DOHH2 (cell line): ENCODE data around the gene ANGEL1.

Experiments used
- H3F3A ChIP-seq: fragments of 200-600 bp; sonication (generic), shearing (Covaris generic); 2 replicates; pipeline ENCODE4 v1.6.0; 2016; ENCODE audit warnings: antibody characterized with exemption, mild to moderate bottlenecking; ENCODE audit not compliant: control insufficient read depth, insufficient read depth
- H3K27ac ChIP-seq: fragments of 200-600 bp; sonication (generic); 2 replicates; pipeline ENCODE4 v1.5.1; 2014; ENCODE audit warnings: low read depth, mild to moderate bottlenecking, low read length, moderate library complexity
- H3K27me3 ChIP-seq: fragments of 200-600 bp; sonication (generic); 2 replicates; pipeline ENCODE4 v1.6.1; 2014; ENCODE audit warnings: mild to moderate bottlenecking, low read length, mixed read lengths; ENCODE audit not compliant: control insufficient read depth
- H3K36me3 ChIP-seq: fragments of 200-600 bp; sonication (generic); 2 replicates; pipeline ENCODE4 v1.6.1; 2014; ENCODE audit warnings: mild to moderate bottlenecking, low read length, moderate library complexity, mixed read lengths; ENCODE audit not compliant: control insufficient read depth
- H3K4me1 ChIP-seq: fragments of 200-600 bp; sonication (generic); 2 replicates; pipeline ENCODE4 v1.6.1; 2014; ENCODE audit warnings: mild to moderate bottlenecking, low read length, mixed read lengths; ENCODE audit not compliant: control insufficient read depth
- H3K4me2 ChIP-seq: fragments of 200-600 bp; sonication (generic); 2 replicates; pipeline ENCODE4 v1.6.0; 2014; ENCODE audit warnings: mild to moderate bottlenecking, low read length, moderate library complexity
- H3K4me3 ChIP-seq: fragments of 200-600 bp; sonication (generic); 2 replicates; pipeline ENCODE4 v1.5.1; 2014; ENCODE audit warnings: mild to moderate bottlenecking, low read length, mixed read lengths
- H3K79me2 ChIP-seq: fragments of 200-600 bp; sonication (generic); 2 replicates; pipeline ENCODE4 v1.6.1; 2014; ENCODE audit warnings: mild to moderate bottlenecking, low read length, mixed read lengths; ENCODE audit not compliant: control insufficient read depth
- H3K9me2 ChIP-seq: fragments of 200-600 bp; sonication (generic); replicated peaks from 2 replicates; pipeline ENCODE4 v1.6.1; 2014; ENCODE audit warnings: mild to moderate bottlenecking, low read length, mixed read lengths; ENCODE audit not compliant: control insufficient read depth
- H3K9me3 ChIP-seq: fragments of 200-600 bp; sonication (generic); 2 replicates; pipeline ENCODE4 v1.6.1; 2014; ENCODE audit warnings: antibody characterized with exemption, low read length, mixed read lengths; ENCODE audit not compliant: control insufficient read depth, insufficient read depth
- H4K20me1 ChIP-seq: fragments of 200-600 bp; sonication (generic); 2 replicates; pipeline ENCODE4 v1.6.0; 2014; ENCODE audit warnings: low read depth, mild to moderate bottlenecking, antibody characterized with exemption, low read length, moderate library complexity; ENCODE audit not compliant: control insufficient read depth, insufficient read depth
- EZH2phosphoT487 ChIP-seq: fragments of 200-600 bp; sonication (generic); IDR thresholded peaks from 2 replicates; pipeline ENCODE4 v1.6.1; 2017; ENCODE audit warnings: borderline replicate concordance, mild to moderate bottlenecking, antibody characterized with exemption, low read length, moderate library complexity, mixed read lengths
- TF ChIP-seq, protein P1 (sequence below): fragments of 200-600 bp; sonication (generic); IDR thresholded peaks from one replicate; pipeline ENCODE4 v1.5.1; 2014; ENCODE audit warnings: antibody characterized with exemption, mild to moderate bottlenecking, low read depth, low read length; ENCODE audit not compliant: poor library complexity, severe bottlenecking

The ANGEL1 gene

DNA sequence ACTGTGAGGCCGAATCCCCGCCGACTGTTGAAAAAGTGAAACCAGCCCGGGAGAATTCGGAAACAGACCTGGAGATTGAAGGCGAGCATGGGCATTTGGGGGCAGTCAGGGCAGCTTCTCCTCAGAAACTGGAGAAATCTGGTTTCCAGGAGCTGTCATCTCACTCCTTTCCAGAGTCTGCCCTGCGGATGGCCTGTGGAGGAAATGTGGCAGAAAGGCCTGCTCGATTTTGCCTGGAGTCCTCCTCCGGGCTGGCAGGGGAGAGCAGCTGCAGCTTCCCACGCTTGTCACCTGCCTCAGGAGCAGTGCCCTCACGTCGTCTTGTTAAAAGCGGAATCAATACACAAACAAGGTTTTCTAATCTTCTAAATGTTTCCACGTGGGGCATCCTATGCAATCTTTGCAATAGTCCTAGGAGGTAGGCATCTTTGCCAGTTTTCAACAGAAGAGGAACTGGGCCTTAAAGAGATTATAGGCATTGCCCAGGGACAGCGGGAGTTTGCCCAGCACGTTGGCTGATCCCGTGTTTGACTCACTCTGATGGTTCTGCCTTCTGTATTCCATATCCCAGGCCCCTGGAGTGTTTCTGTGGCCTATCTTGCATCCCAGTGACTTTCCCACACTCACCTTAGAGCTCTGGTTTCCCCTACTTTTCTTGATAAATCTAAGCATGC lies 15.8 kb upstream of the ANGEL1 start:
- H3K4me2 ChIP-seq, result no peak overlapping the region
- H3K36me3 ChIP-seq, result no peaks in the 10 kb centered on the region
- no peak overlapping the region for H3K27ac ChIP-seq
- no peaks in the 10 kb centered on the region for H3K4me1 ChIP-seq
- no peaks in the 10 kb centered on the region for H3K79me2 ChIP-seq
- H4K20me1 ChIP-seq, result no peaks in the 10 kb centered on the region; the same call in 1 of the 2 replicates
- peaks cover 27% of the 10 kb centered on the region for H3K27me3 ChIP-seq
- no peaks in the 10 kb centered on the region for H3K9me3 ChIP-seq
- no peaks in the 10 kb centered on the region for H3F3A ChIP-seq
- TF ChIP-seq, protein P1, sequence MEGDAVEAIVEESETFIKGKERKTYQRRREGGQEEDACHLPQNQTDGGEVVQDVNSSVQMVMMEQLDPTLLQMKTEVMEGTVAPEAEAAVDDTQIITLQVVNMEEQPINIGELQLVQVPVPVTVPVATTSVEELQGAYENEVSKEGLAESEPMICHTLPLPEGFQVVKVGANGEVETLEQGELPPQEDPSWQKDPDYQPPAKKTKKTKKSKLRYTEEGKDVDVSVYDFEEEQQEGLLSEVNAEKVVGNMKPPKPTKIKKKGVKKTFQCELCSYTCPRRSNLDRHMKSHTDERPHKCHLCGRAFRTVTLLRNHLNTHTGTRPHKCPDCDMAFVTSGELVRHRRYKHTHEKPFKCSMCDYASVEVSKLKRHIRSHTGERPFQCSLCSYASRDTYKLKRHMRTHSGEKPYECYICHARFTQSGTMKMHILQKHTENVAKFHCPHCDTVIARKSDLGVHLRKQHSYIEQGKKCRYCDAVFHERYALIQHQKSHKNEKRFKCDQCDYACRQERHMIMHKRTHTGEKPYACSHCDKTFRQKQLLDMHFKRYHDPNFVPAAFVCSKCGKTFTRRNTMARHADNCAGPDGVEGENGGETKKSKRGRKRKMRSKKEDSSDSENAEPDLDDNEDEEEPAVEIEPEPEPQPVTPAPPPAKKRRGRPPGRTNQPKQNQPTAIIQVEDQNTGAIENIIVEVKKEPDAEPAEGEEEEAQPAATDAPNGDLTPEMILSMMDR, result no peak
- no peak for TF ChIP-seq EZH2phosphoT487
- no peak overlapping the region for H3K4me3 ChIP-seq
- no peaks in the 10 kb centered on the region for H3K9me2 ChIP-seq

DNA sequence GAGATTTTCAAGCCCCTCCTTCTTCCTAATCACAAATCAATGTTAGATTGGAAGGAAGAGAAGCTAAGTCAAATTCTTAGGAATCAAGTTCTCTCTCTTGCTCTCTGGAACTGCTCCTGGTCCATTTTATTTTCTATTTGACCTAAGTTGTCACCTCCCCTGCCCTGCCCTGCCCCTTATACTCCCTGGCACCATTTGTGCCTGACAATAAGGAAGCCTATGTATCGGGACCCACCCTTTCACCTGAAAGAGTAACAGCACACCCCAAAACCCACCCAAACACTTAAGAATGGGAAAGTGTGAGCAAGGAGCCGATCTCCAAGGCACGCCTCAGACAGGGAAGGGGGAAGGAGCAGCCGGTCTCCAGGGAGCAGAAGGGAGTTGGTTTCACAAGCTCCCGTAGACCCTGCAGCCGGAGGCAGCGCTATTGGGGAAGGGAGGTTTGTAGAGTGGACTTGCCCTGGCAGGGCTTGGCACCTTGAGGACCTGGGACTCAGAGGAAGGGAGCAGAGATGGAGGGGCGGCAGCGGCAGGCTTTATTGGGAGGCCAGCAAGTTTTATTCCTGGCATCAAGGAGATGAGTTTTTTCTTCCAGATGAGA lies 15.1 kb upstream of the ANGEL1 start:
- Histone ChIP-seq H3K4me1 (no peaks in the 10 kb centered on the region), H3K9me3 (no peaks in the 10 kb centered on the region), H3K9me2 (no peaks in the 10 kb centered on the region), H3K4me2 (no peak overlapping the region), H3K27me3 (peaks cover 30% of the 10 kb centered on the region), H4K20me1 (no peaks in the 10 kb centered on the region; the same call in 1 of the 2 replicates), H3K4me3 (no peak overlapping the region), H3F3A (no peaks in the 10 kb centered on the region), H3K27ac (no peak overlapping the region), H3K36me3 (no peaks in the 10 kb centered on the region), H3K79me2 (no peaks in the 10 kb centered on the region)
- TF ChIP-seq, protein P1, result no peak
- no peak for TF ChIP-seq EZH2phosphoT487

DNA sequence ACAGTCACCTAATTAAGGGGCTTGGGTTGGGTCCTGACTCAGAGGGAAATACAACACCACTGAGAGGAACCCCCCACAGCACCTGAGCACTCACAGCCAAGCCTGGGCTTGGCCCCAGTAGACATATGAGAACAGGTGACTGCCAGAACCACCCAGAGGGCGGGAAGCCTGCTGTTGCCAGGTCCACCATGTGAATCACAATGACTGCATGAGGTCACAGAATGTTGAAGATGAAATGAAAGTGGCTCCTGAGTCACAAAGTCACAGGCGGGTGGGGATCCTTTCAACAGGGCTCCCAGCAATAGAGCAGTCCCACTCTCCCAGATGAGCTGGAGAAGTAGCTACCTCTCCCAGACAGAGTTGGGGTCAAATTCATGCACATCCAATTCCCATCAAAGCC lies 13.4 kb upstream of the ANGEL1 start, which contains the start of gene LRRC74A:
Gene LRRC74A (plus strand): TSS at position 287 of the 400 bp plus-strand sequence. CDS start 290 bp downstream, outside the sequence.
- Histone ChIP-seq H3K79me2 (no peaks in the 10 kb centered on the region), H3K9me2 (no peaks in the 10 kb centered on the region), H3K9me3 (no peaks in the 10 kb centered on the region), H3K4me3 (no peak within 1 kb of the TSS), H3K4me1 (no peaks in the 10 kb centered on the region), H4K20me1 (no peaks in the 10 kb centered on the region), H3K27me3 (peaks cover 25% of the 10 kb centered on the region), H3F3A (no peaks in the 10 kb centered on the region), H3K36me3 (no peaks in the 10 kb centered on the region), H3K4me2 (no peak within 1 kb of the TSS), H3K27ac (no peak within 1 kb of the TSS)
- TF ChIP-seq, protein P1, result no peak
- no peak for TF ChIP-seq EZH2phosphoT487
